Fibroblast of gingiva (primary cell): ENCODE data around the gene NFIB.
A peak's percentile ranks its signal among the peaks of the same experiment; 100 is the strongest.

Experiments used
- DNase-seq: peaks from one replicate; pipeline ENCODE4 v3.0.0-alpha.2; 2011; ENCODE audit warnings: low read depth

The NFIB gene

DNA sequence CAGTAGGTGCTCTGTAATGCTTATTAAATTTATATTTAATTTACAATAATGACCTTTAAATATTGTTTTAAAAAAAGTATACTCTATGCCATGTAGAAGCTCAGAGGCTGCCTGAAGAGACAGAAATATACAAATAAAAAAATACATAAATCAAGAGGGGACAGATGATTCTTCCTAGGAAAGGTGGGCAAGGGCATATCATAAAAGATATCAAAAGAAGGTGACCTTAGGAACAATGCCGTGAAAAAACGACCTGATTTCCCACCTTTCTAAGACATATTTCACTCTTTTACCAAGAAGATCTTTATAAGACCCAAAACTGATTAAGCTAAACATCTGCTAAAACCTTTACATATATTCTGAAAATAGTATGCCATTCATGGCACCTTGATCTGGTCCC is 128.9 kb downstream of the NFIB start:
- DNase-seq, result no peak

GRCh38 chr9:14183001-14183400 is 130.9 kb downstream of the NFIB start:
- no peak for DNase-seq

- DNase-seq, result no peak
These were observed 132.9 kb downstream of the NFIB start for GRCh38 chr9:14180960-14181537.

- no peak for DNase-seq
These were observed 133.6 kb downstream of the NFIB start for GRCh38 chr9:14180093-14180959.

DNA sequence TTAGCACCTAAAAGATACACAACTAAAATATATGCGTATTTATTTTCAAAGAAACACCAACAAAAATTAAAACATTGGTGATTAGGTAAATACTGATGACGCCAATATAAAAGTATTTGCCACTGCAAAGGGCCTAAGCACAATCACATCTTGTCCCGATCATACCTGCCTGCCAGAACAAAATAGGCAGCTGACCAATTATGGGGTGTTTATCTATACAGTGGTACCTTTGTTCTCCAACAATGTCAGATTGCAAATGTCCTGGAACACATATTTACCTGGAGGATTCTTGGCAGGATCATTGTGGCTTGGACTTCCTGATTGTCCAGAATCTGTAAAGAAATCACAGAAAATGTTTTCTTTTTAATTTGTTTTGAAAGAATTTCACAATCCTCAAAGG is 134.5 kb downstream of the NFIB start:
- DNase-seq, result no peak

DNA sequence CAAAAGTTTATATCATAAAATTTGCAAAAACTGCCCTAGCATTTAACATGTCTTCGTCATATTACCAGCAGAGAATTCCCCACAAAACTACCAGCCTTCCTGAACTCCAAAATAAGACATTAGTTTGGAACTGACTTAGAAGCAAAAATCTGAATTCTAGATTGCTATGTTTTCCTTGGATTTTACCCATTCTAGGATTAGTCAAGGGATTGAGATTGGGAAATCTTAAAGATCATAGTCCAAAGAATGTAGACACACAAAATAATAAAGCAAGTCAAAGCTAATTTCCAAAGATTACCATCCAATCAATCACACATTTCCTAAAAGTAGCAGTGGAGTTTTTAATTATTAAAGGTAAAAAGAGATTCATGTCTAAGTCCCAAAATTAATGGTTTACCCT is 138.2 kb downstream of the NFIB start:
- no peak for DNase-seq

DNA sequence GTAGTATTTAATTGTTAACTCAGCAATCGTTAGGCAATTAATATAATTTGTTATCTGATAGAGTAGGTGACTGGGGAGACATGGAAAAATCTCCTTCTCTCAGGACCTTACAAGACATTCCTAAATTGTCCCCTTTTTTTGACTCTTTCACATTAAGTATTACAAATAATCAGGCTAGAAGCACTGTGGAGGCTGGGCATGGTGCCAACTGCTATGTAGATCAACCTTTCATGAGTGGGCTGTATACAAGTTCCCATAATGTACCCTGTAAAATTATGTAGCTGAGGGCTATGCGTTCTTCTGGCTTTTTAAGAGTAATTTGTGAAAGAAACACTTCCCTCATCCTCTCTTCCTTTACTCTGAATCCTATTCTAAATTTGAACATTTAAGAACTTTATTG is 140.2 kb downstream of the NFIB start:
- DNase-seq, result no peak

GRCh38 chr9:14170973-14171596 is 142.9 kb downstream of the NFIB start:
- DNase-seq, result peak; percentile 35

- DNase-seq, result no peak
These were observed 143.5 kb downstream of the NFIB start for GRCh38 chr9:14170392-14170931.

GRCh38 chr9:14168381-14168780 is 145.6 kb downstream of the NFIB start:
- DNase-seq, result no peak

DNA sequence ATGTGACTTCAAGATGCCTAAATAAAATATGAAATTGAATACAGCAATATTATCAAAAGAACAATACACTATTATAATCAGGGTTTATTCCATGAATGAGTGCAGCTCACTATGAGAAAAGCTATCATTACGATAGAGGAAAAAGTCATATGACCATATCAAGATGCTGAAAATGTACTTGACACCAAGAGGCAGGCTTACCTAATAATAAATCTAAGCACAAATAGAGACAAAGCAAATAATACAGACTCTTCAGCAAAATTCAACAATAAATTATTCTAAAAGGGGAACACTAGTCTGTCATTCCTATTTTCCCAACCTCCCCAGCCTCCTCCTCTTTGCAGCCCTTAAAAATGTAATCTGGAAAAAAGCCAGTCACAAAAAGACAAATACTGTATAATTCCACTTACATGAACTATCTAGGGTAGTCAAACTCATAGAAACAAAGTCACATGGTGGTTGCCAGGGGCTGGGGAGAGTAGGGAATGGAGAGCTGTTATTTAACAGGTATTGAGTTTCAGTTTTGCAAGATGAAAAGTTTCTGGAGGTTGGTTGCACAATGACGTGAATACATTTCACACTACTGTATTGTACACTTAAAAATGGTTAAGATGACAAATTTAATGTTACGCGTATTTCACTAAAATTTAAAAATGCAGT is 148.4 kb downstream of the NFIB start:
- DNase-seq, result peak; percentile 52

GRCh38 chr9:14164908-14165307 is 149.0 kb downstream of the NFIB start:
- DNase-seq, result no peak

GRCh38 chr9:14159440-14160216 is 154.3 kb downstream of the NFIB start:
- peak; percentile 12 for DNase-seq

- DNase-seq, result no peak
These were observed 155.0 kb downstream of the NFIB start for GRCh38 chr9:14158916-14159315.

GRCh38 chr9:14158136-14158813 is 155.7 kb downstream of the NFIB start:
- no peak for DNase-seq

GRCh38 chr9:14157191-14157590 is 156.8 kb downstream of the NFIB start:
- no peak for DNase-seq

DNA sequence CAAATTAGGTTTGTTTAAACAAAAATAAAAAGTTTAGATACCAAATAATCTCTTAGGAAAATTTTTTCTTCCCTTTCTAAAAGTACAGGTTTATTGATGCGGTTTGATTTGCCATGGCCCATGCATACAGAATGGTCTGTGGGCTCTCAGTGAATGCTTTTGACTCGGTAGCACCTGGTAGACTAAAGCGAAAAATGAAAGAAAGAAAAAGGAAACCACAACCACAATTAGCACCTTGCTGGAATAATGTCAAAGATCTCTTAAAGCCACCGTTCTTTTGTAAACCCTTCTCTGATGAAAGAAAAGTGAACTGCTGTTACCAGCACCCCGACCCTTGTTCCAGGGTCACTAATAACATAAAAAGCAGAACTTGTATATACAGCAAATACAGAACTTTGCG is 157.9 kb downstream of the NFIB start:
- no peak for DNase-seq

- DNase-seq, result no peak
These were observed 158.7 kb downstream of the NFIB start for GRCh38 chr9:14155237-14155636.

DNA sequence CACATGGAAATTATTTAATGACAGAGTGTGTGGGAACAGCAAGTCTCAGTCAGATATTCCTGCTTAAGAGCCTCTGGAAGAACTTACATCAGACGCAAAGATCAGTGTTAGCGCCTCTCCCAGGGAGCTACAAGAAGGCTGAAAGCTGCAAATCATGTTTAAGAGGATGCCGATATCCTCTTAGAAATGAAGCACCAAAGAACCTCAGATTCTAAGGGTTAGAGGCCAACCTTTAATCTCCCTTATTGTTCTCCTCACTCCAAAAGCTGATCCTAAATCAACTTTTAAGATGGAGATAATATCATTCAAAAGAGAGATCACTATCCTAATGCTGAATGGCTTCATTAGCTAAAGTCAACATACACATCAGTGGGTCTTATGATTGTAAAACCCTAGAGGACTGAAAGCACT is 160.6 kb downstream of the NFIB start:
- DNase-seq, result peak; percentile 52

GRCh38 chr9:14151451-14151850 is 162.5 kb downstream of the NFIB start:
- DNase-seq, result no peak

DNA sequence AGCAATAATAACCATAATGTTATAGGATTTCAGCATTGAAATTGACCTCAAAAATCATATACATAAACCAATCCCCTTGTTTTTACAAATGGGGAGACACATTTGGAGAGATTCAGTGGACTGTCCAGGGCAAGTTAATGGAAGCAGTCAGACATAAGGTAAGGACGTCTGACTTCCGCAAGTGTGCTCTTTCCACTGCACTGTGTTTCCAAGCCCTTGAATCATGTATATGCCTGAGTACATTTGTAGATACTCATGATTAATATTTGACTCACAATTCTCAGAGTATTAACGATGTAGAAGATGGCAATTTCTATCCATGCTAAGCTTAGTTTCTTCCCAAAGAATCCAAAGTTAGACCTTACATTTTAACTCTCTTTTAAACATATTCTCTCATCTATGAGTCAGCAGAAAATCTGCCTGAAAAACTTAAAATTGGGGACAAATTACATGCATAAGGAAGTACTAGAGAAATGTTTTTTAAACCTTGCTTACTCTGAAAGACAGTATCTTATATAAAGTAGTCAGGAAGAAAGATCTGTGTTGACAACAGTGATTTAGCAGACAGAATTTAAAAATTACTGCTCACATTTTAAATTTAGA is 165.3 kb downstream of the NFIB start:
- no peak for DNase-seq
